ENCODE results near the gene TTC8.
A peak's percentile ranks its signal among the peaks of the same experiment; 100 is the strongest.
"Not testable (repeated sequence)": the region's sequence is repeated elsewhere in the genome, so short reads cannot be mapped to it uniquely, and the experiment has no call there.

Gene TTC8

DNA sequence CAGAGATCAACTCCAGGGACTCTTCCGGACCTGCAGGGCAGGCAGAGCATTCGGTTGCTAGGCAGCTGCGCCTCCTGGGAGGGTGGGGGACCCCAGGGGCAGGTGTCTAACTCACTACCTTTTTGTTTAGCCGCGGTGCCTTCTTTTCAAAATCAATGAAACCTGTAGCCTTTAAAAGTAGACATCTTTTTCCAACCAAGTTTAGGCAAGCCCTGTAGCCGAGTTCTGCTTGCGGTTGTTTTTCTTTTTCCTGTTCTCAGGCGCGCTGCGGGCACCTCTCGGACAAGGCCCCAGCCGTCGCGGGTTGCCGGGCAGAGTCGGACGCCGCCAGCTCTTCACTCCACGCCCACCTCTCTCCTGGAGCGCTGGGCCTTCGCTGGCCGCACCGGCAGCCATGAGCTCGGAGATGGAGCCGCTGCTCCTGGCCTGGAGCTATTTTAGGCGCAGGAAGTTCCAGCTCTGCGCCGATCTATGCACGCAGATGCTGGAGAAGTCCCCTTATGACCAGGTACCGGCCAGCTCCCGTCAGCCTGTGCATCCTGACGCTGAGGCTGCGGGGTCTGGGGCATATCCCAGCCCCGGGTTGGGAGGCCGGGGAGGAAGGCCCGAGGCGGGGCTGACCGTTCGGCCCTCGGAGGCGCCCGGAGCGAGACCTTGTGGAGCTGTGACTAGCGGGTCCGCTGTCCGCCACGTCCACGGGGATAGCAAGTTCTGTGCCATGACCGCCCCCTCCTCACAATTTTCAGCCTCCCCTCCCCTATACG lies at the start of gene TTC8:
Gene TTC8, plus strand, starts transcription at position 338 of the 764 bp plus-strand sequence. Its CDS starts 57 bp downstream, at position 395.
- DNase-seq = peak; percentile 82

DNA sequence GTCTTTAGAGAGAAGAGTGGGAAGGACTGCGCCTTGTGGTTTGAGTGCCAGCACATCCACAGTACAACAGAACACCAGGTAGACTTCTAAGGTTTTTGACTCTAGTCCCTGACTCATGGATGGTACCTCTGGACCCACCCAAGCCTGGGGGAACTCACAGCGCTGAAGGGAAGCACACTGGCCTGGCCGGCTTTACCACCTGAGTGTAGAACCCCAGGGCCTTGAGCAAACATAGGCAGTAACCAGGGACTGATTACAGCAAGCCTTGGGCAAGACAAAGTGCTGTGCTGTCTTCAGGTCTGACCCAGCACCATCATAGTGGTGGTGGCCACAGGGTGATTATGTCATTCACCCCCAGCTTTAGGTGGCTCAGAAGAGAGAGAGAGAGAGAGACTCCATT lies 48.9 kb upstream of the TTC8 start:
- no peak for DNase-seq

DNA sequence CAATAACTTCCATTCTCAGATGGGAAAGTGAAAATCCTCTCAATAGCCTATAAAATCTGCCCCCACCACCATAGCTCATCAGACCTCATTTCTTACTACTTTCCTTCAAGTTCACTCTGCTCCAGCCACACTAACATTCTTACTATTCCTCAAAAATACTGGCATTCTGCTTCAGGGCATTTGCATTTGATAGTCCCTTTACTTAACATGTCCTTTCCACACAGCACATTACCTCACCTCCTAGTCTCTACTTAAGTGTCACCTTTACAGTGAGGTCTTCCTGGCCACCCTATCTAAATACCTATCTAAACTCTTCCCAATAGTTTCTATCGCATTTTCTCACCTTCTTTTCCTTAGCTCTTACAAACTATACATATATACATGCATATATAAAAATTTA lies 38.5 kb upstream of the TTC8 start:
- no peak for DNase-seq

DNA sequence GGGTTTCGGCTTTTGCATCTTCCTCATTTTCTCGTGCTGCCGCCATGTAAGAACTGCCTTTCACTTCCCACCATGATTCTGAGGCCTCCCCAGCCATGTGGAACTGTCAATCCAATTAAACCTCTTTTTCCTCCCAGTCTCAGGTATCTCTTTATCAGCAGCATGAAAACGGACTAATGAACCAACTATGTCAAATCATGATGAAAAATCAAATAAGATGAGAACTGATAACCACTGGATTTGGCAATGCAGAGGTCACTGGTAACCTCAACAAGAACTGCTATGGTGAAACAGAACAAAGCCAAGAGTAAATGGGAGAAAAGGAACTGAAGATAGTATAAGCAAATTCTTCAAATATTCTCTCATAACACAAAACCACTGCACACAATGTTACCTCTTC lies 37.7 kb upstream of the TTC8 start:
- DNase-seq = no peak

DNA sequence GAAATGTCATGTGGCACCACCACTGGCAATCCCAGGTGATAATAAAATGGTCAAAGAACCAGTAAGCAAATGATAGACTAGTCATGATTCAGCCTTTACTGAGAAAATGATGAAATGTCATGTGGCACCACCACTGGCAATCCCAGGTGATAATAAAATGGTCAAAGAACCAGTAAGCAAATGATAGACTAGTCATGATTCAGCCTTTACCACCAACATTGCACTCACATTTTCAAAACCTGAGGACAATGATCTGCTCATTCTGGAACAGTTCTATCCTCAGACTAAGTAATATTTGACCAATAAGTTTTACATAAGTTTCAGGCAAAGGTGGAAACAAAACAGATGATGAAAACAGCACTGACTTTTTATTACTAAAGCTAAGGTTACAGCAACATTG lies 34.9 kb upstream of the TTC8 start:
- not testable (repeated sequence) for DNase-seq

DNA sequence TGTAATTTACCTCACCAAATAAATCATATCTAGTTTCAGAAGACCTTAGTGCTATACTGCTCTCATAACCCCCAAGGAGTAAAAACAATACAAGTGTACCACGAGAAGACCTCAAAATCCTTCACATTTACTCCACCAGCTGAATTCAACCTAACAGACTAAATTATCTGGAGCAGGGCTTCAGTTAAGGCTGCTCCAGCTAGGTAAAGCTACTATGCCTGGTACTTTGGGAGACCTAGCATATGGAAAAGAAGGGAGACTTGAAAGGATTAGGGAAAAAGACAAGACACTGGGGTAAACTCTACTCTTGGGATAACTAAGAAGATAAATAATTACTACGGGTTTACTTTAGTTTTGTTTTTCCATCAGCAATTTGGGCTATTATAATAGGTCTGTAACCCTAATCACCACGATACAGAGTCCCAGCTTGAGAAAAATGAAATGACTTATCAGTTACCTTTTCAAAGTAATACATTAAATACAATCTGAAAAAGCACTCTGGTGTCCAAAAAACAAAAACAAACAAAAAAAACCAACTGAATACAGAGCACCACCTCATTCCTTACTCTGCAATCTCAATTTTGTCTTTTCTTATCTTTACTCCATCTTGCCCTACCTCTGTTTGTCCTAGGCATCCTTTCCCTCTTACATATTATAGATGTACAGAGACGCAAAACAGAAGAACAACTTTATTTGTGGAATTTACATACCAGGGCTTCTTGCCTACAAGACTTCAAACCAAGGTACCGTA lies 33.8 kb upstream of the TTC8 start:
- no peak for DNase-seq

DNA sequence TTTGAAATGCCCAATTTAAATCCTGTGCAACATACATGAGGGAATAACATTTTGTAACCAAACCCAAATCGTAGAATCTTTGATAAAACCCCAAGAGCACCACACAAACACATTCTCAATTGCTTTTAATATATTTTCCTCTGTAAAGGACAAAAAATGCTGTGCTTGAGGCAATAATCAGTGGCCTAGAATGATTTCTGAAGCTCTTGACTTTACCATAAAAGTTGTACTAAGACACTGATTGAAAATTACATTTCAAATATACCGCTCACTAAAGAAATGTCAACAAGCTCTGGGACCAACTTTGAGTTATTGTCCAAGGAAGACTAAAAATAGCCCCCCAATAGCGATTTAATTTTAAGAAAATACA lies 33.2 kb upstream of the TTC8 start:
- DNase-seq = no peak

DNA sequence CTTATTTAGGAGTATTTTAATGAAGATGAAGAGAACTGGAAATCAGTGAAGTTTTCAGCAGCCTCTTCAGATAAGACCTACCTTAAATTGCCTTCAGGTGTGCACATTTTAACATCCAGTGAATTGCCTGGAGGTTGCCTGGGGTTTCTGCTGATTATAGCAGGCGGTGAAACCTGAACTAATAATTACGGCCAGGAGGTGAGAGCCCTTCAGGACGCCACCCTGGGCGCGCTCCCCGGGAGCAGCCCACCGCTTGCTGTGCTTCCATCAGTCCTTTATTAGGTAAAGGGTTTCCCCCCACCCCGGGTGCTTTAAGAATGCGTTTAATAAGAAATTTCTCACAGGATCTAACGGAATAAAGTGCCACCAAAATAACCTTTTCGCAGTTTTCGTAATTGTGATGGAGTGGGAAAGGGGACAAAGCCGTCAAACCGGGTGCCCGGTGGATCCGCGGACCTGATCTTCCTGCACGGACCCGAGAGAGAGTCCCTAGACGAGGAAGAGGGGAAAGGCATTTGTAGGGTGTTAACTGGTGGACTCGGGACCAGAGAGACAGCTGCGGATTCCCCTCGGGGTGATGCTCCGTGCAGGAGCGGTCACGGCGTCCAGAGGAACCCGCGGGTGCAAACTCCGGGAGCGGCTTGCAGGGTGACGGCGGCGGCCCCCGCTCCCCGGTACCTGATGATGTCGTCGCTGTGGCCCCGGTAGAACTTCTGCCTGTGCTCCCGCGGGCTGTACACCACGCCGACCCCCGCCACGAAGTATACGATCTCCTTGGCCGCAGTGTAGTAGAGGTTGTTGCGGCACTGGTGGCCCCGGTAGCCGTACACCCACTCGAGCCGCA lies 32.6 kb upstream of the TTC8 start:
- no peak for DNase-seq

DNA sequence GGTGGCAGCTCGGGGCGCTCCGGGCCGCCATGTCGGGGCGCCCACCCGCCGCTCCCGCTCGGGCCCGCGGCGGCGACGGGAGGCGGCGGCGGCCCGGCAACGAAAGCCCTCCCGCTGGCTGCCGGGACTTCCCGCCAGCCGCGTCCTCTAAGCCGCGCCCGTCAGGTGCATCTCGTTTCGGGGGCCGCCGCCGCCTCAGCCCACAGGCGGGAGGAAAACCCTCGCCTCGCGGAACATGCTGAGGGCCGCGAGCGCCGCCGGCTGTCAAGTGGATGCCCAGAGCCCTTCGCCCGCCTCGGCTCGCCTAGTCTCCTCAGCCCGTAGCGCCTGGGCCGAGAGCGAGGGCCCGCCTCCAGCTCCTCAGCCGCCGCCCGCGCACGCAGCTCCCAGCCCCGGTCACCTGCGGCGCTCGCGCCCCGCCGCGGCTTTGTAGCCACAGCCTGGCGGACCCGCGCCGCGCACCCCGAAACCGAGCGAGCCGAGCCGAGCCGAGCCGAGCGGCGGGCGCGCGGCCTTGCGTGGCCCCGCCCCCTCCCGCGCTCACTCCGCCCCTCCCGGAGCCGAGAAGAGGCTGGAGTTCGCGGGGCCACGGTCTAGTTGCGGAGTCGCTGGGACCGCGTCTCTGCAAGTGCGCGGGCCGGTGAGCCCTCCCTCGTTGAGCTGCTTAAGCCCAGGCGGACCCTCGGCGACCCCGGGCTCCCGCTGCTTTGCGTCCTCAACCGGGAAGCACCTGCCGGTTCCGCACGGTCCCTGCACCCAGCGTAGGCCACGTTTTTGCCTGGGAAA lies 31.8 kb upstream of the TTC8 start, which contains the start of gene EML5:
Gene EML5, minus strand, starts transcription at position 481 of the 786 bp plus-strand sequence. Its CDS starts 450 bp downstream, at position 31.
- DNase-seq = peak; percentile 81

DNA sequence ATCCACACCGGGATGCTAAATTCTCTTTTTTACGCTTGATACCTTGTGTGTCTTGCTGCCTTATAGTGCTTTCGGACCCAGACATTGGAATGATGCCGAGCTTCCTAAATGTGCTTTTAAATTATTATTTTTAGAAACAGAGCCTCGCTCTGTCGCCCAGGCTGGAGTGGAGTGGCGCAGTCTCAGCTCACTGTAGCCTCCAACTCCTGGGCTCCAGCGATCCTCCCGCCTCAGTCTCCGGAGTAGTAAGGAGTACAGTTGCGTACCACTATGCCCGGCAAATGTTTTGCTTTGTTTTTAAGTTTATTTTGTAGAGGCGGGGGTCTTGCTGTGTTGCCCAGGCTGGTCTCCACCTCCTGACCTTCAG lies 31.2 kb upstream of the TTC8 start:
- DNase-seq = no peak

DNA sequence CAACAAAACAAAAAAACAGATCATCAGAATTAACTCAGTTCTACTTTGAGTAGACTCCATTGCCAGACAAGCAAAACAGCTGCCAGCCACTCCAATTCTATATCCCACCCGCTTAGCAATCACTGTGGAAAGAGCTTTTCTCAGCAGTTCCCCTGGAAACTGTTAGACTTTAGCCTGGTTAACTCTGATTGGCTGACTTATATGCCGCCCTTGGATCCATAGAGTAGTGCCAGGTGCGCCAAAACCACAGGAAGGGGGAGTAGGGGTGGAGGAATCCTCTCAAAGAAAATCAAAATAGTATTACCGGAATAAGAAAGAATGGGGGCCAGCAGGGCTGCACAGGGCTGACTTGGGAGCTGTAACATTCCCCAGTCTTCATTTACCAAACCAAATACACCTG lies 26.3 kb upstream of the TTC8 start:
- no peak for DNase-seq

DNA sequence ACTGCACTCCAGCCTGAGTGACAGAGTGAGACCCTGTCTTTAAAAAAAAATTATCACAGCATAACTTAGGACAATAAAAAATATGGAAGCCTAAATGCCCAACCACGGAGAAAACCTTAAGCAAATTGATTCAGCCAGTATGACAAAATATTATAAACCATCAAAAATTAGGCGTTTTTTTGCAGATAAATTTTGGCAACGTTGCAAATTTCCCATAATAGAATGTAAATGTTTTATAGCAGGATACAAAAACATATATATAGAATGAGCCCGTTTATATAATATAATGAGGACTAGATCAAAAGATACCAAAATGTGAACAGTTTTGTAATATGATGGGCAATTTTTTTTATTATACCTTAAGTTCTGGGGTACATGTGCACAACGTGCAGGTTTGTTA lies 24.9 kb upstream of the TTC8 start:
- DNase-seq = no peak

DNA sequence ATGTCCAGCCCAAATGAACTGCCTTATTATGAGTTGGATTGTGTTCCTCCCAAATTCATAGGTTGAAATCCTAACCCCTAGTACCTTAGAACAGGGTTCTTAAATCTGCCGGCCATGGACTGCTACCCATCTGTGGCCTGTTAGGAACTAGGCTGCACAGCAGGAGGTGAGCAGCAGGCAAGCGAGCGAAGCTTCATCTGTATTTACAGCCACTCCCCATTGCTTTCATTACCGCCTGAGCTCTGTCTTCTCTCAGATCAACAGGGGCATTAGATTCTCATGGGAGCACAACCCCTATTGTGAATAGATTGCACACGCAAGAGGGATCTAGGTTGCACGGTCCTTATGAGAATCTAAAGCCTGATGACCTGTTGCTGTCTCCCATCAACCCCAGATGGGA lies 21.9 kb upstream of the TTC8 start:
- no peak for DNase-seq

DNA sequence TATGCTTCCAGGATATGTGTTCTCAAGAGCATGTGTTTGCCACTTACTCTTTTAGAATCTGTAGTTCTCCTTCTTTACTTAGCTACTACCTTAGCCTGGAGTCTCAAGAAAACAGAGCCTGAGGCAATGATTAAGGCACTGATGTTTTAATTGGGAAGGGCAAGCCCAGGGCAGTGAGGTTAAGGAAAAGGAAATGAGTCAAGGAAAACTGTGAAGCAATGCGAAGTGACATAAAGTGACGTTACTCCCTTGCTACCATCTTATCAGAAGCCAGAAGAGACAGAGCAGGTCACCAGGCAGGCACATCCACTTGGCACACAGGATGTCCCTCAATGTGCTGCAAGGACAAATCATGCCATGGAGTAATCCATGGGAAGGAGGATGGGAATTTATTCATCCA lies 20.4 kb upstream of the TTC8 start:
- DNase-seq = no peak

DNA sequence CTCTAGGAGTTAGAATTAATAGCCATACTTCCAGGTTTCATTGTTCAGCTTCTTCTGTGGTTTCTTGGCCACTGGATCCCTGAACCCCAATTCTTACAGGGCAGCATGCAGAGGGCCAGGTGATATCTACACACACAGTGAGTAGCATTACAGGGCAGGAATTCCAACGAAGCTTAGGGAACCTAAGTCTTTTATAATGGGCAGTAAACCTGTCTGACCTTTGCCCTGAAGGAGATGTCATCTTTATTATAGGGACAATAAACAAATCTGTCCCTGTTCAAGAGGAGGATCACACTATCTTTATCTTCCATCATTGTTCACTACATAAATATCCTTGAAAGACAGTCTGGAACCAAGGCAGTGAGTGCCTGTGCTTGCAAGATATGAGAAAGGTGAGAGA lies 20.0 kb upstream of the TTC8 start:
- DNase-seq = no peak

DNA sequence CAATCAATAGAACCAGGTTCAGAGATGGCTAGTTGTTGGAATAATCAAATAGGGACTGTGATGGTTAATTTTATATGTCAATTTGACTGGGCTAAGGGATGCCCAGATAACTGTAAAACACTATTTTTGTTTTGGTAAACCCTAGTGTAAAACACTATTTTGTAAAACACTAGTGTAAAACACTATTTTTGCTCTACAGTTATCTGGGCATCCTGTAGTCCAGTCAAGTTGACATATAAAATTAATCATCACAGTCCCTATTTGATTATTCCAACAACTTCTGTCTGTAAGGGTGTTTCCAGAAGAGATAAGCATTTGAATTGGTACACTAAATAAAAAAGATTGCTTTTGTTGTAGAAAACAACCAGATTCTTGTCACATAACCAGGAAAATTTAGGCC lies 16.1 kb upstream of the TTC8 start:
- no peak for DNase-seq

DNA sequence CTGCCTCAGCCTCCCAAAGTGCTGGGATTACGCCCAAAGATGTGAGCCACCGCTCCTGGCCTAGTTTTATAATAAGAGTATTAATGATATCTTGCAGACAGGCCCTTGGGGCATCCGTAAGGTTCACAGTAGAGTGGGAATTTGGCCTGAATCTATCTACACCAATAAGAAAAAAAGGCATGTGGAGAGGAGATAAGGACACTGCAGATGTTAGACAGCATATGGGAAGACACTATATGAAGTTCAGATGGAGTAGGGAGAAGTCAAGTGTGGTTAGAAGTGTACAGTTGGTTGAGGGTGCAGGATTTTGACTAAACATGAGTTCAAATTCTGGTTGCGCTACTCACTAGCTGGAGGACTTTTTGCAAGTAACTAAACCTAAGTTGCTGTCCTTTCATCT lies 8.5 kb upstream of the TTC8 start:
- DNase-seq = no peak

DNA sequence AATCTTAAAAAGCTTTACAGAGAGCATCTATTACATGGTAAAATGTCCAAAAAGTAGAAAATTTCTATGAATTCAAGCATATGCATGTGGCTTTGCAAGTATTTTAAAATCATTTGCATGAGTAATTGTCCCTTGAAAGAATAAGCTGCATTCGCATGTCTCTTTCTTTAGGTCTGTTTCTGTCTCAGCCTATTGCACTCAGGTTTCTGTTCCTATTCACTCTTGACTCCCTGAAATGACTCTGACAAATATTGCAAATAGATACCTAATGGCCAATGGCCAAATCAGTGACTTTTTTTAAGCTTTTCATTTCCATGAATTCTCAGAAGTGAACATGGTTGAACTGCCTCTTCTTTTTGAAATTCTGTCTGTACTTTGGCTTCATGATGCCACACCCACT lies 6.4 kb upstream of the TTC8 start:
- DNase-seq = no peak

DNA sequence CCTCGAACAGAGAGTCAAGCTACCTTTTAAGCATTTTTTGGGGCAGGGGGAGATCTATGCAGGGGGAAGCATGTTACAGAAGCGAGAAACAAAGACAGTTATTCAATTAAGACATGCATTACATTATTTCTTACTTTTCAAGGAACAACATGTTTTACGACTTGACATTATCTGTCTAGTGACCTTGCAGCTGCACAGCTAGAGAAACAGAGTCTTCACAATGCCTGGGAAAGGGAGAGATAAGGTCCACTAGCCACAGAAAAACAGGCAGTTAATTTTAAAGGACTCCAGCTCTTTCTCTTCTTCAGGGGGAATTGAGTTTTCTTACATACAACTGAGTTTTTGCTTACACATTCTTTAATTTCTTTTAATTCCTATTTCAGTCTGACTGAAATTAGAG lies 4.8 kb upstream of the TTC8 start:
- not testable (repeated sequence) for DNase-seq

DNA sequence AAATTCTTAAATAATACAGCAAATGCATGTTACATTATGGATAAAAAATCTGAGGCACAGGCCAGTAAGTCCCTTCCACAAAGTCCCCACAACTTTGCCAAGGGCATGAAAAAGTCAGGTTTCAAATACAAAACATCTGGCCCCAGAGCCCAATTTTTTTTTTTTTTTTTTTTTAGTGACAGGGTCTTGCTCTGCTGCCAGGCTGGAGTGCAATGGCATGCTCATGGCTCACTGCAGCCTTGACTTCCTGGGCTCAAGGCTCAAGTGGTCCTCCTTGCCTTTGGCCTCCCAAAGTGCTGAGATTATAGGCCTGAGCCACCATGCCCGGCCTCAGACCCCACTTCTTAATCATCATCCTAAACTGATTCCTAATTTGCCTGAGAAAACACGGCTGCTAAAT lies 3.1 kb upstream of the TTC8 start:
- no peak for DNase-seq

DNA sequence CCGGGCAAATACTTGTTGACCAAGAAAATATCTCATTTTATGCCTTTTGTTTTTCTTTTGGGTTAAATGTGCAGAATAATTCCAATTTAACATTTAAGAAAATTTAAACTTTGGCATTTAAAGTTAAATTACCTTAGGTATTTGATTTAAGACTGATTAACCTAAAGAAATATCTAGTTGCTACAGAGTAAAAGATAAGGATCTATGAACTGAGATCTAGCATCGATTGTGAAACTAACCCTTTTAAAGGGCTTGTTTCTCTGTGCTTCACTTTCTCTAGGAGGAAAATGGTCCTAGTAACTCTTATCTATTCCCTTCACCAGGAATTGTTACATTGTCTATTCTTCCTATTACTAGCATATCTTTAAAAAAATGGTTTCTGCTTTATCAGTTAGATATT lies 2.6 kb upstream of the TTC8 start:
- no peak for DNase-seq

DNA sequence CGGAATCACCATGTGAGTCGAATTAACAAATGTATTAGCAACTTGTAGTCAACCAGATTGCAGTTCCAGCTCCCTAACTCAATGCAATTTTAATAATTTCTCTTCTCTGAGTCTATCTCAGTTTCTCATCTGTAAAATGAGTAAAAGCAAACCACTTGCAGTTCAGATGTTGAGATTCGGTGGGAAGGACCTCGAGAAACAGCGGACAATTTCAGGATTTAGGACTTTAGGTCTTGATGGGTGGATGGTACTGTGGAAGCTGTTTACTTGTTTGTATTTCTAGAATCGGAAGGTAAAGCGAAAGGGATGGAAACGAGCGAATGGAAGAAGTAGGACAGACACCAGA lies 510 bp upstream of the TTC8 start:
- DNase-seq = no peak

DNA sequence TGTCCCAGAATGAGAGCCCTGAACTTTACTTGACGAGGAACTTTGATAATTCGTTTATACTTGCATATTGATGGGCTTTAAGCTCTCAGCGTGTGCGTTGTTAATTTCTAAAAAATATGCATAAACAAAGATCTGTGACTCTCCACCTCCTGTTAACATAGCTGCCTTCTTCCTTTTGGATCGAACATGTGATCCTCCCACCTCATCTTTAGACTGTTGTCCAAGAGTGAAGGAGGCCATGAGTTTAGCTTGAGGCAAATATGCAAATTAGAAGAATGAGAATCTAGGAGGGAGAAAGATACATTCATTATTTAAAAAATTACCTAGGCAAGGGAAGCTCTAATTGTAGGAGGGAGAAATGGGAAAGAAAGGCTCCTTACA lies 617 bp downstream of the TTC8 start:
- DNase-seq = no peak
